Measurements from ENCODE around the gene KCNK1.

DNA sequence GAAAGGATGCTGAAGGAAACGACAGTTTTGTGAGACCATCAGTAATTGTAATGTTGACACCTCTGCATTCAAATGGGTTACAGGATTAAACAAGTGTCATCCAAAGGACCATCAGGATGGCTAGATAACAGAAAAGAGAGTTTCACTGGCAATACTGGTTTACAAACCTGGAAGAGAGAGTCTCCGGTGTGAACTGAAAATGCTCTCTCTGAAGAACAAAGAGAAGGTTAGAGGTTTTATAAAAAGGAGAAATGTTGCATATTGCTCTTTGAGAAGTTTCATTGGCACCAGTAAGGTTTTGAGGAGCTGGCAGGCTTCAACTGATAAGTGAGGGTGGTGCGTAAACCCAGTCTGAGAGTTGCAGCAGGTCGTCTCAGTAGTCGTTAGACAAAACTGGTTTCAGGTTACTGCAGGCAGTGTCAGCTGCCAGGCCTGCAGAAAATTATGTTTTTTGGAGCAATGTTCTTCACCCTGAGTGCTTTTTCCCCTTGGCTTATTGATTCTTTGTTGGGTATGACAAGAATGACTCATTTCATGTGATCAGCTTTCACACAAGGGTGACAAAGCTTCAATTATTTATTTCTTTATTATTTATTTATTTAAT, 42.2 kb downstream of the KCNK1 start:
- no peak for TF ChIP-seq CTCF (IDR thresholded peaks at IDR 0.05; ENCODE audit: borderline replicate concordance, extremely low read depth, low read length, poor library complexity, severe bottlenecking)
- no peak for TF ChIP-seq EZH2 (IDR thresholded peaks at IDR 0.05; ENCODE audit: borderline replicate concordance, low read depth, low read length, severe bottlenecking)

Data from DND-41 (cell line).